K562 (cell line): ENCODE data around the gene MATN1. TPM values are rescaled to one million over a fixed set of nuclear protein-coding genes. Genes with fewer than 3 reads are reported as not detected.

Experiments
- BACH1 ChIP-seq: fragments of 200-800 bp; sonication (Bioruptor generic); IDR thresholded peaks from 2 replicates; pipeline ENCODE4 v1.6.1; 2016; ENCODE audit warnings: missing genetic modification characterization, missing compliant biosample characterization
- CBFA2T3 ChIP-seq: fragments of 450-650 bp; IDR thresholded peaks from 2 replicates; pipeline ENCODE4 v1.6.1; 2017
- CHD2 ChIP-seq: IDR thresholded peaks from 2 replicates; pipeline ENCODE4 v1.6.1; 2011; ENCODE audit warnings: low read depth, low read length
- DPF2 ChIP-seq: fragments of 450-650 bp; IDR thresholded peaks from 2 replicates; pipeline ENCODE4 v1.6.1; 2016
- GATAD2A ChIP-seq: fragments of 450-650 bp; IDR thresholded peaks from 2 replicates; pipeline ENCODE4 v1.6.1; 2017
- HDGF ChIP-seq: fragments of 450-650 bp; IDR thresholded peaks from 2 replicates; pipeline ENCODE4 v1.6.1; 2016
- HNRNPLL ChIP-seq: fragments of 200-400 bp; formaldehyde crosslinking; IDR thresholded peaks from 2 replicates; pipeline ENCODE4 v1.6.1; 2017; ENCODE audit warnings: low read length, low read depth, mild to moderate bottlenecking; ENCODE audit not compliant: poor library complexity, severe bottlenecking
- KDM5B ChIP-seq: fragments of 200-600 bp; sonication (generic); IDR thresholded peaks from 2 replicates; pipeline ENCODE4 v1.6.1; 2012; ENCODE audit warnings: low read depth, mild to moderate bottlenecking, moderate library complexity, low read length, control low read depth, inconsistent platforms; ENCODE audit not compliant: insufficient replicate concordance
- KLF16 ChIP-seq: IDR thresholded peaks from 2 replicates; pipeline ENCODE4 v1.6.1; 2016; ENCODE audit warnings: antibody characterized with exemption
- MEF2A ChIP-seq: IDR thresholded peaks from 2 replicates; pipeline ENCODE4 v1.6.1; 2011; ENCODE audit warnings: low read depth, mild to moderate bottlenecking, low read length, moderate library complexity; ENCODE audit not compliant: control insufficient read depth
- MTA1 ChIP-seq: fragments of 450-650 bp; IDR thresholded peaks from 2 replicates; pipeline ENCODE4 v1.6.1; 2017; ENCODE audit warnings: borderline replicate concordance
- NFIC ChIP-seq: fragments of 450-650 bp; IDR thresholded peaks from 2 replicates; pipeline ENCODE4 v1.6.1; 2017; ENCODE audit warnings: mild to moderate bottlenecking, inconsistent platforms
- RB1 ChIP-seq: fragments of 450-650 bp; IDR thresholded peaks from 2 replicates; pipeline ENCODE4 v1.6.1; 2017; ENCODE audit warnings: low read depth, mild to moderate bottlenecking
- RBM34 ChIP-seq: fragments of 200-400 bp; formaldehyde crosslinking; IDR thresholded peaks from 2 replicates; pipeline ENCODE4 v1.6.1; 2018; ENCODE audit warnings: low read length, borderline replicate concordance; ENCODE audit not compliant: insufficient read depth
- RFX7 ChIP-seq: fragments of 250-450 bp; sonication (Bioruptor Pico); IDR thresholded peaks from 2 replicates; pipeline ENCODE4 v1.5.1; 2021; ENCODE audit warnings: mild to moderate bottlenecking
- SLC30A9 ChIP-seq: fragments of 250-450 bp; sonication (Bioruptor Pico); IDR thresholded peaks from 2 replicates; pipeline ENCODE4 v1.8.0; 2022; ENCODE audit warnings: mild to moderate bottlenecking, moderate library complexity
- XRCC5 ChIP-seq: fragments of 200-400 bp; formaldehyde crosslinking; IDR thresholded peaks from 2 replicates; pipeline ENCODE4 v1.6.1; 2017; ENCODE audit warnings: low read depth, mild to moderate bottlenecking, low read length
- ZNF12 ChIP-seq: sonication (generic); formaldehyde crosslinking; IDR thresholded peaks from 2 replicates; pipeline ENCODE4 v1.4.0; 2020; ENCODE audit warnings: mild to moderate bottlenecking, missing genetic modification reagents
- ZNF184 ChIP-seq: sonication (generic); formaldehyde crosslinking; IDR thresholded peaks from 2 replicates; pipeline ENCODE4 v1.5.0; 2020; ENCODE audit warnings: missing genetic modification reagents
- ZSCAN29 ChIP-seq: fragments of 450-650 bp; IDR thresholded peaks from 2 replicates; pipeline ENCODE4 v1.6.1; 2017
- polyA plus RNA-seq, 8 experiments: library from polyadenylated mRNA; depleted of rRNA in 4 of 8; stranded (reverse) in 5 of 8; unstranded in 3 of 8; fragments of >200 nt; fragmentation: Nextera tagmentation in 2 of 8; fragmentation: Illumina TruSeq in 1 of 8; extraction: Ambion mirVana in 2 of 8; extraction: Trizol in 1 of 8; gene quantifications; 2 replicates each; pipeline versions ENCODE4 v1.2.1 to v1.2.3, GENCODE V29; 2011 to 2014; ENCODE audit warnings: inconsistent platforms in 1 of 8, missing spikeins in 1 of 8
- total RNA-seq, 7 experiments: library from RNA; depleted of rRNA in 6 of 7; stranded (reverse); fragments of >200 nt in 6 of 7; fragmentation: Illumina TruSeq in 2 of 7; extraction: Trizol in 2 of 7; gene quantifications; 2 replicates each; pipeline versions ENCODE4 v1.2.1 to v1.2.3, GENCODE V29; 2011 to 2021; ENCODE audit warnings: low replicate concordance in 1 of 7
- TF ChIP-seq, protein P1 (sequence below): fragments of 450-650 bp; IDR thresholded peaks from 2 replicates; pipeline ENCODE4 v1.6.1; 2016; ENCODE audit warnings: antibody characterized with exemption
- TF ChIP-seq, protein P2 (sequence below): fragments of 250-450 bp; sonication (Bioruptor Pico); IDR thresholded peaks from 2 replicates; pipeline ENCODE4 v1.6.1; 2021; ENCODE audit warnings: mild to moderate bottlenecking
- TF ChIP-seq, protein P3 (sequence below): fragments of 250-450 bp; sonication (Bioruptor Pico); IDR thresholded peaks from 2 replicates; pipeline ENCODE4 v1.4.0; 2020; ENCODE audit warnings: mild to moderate bottlenecking
- TF ChIP-seq, protein P4 (sequence below): fragments of 450-650 bp; IDR thresholded peaks from 2 replicates; pipeline ENCODE4 v1.6.1; 2016; ENCODE audit warnings: mild to moderate bottlenecking
- TF ChIP-seq, protein P5 (sequence below), 2 experiments: fragments of 450-650 bp in 1 of 2; sonication (generic) in 1 of 2; formaldehyde crosslinking; conservative IDR thresholded peaks; 2 replicates each; pipeline versions ENCODE4 v1.4.0 to v1.8.1; 2020 to 2022; ENCODE audit warnings: mild to moderate bottlenecking in 1 of 2, missing genetic modification reagents in 1 of 2

Gene MATN1
- total and polyA plus RNA-seq, 9 of the 15 experiments (the other 6 are each of a cell fraction or from before 2014, with no cell fraction given), result 0.10 to 2.3 (median 1.2) TPM

DNA sequence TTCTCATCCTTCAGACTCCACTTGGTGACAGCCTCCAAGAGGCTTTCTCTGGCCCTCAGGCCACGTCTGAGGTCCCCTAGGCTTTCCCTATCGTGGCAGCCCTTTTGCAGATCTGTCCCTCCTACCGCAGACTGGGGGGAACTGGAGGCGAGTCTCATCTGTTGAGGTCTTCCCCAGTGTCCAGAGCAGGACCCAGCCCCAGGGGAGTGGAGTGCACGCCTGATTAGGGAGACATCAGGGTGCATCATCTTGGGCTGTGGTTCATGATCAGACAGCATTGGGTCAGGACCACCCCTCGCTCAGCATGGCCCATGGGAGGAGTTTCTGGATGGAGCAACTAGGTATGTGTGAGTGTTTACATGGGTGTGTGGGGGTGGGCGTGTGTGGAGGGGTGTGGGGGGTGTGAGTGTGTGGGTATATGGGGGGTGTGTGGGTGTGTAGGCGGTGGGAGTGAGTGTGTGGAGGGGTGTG lies 8.5 kb upstream of the MATN1 start (continued):
- TF ChIP-seq MTA1, result peak; percentile 16; the same call in 1 of the 2 replicates
- TF ChIP-seq NFIC, result no peak
- no peak for TF ChIP-seq MEF2A
- TF ChIP-seq GATAD2A, result peak; percentile 87
- TF ChIP-seq, protein P1, sequence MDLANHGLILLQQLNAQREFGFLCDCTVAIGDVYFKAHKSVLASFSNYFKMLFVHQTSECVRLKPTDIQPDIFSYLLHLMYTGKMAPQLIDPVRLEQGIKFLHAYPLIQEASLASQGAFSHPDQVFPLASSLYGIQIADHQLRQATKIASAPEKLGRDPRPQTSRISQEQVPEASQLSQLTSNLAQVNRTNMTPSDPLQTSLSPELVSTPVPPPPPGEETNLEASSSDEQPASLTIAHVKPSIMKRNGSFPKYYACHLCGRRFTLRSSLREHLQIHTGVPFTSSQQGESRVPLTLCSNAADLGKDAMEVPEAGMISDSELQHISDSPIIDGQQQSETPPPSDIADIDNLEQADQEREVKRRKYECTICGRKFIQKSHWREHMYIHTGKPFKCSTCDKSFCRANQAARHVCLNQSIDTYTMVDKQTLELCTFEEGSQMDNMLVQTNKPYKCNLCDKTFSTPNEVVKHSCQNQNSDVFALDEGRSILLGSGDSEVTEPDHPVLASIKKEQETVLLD, result 0 out of 2 replicates have a peak, but pooled peaks have one; percentile 49
- peak; percentile 72 for TF ChIP-seq CBFA2T3
- TF ChIP-seq, protein P2, sequence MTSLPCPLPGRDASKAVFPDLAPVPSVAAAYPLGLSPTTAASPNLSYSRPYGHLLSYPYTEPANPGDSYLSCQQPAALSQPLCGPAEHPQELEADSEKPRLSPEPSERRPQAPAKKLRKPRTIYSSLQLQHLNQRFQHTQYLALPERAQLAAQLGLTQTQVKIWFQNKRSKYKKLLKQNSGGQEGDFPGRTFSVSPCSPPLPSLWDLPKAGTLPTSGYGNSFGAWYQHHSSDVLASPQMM (CRISPR knock-in tag), result no peak
- TF ChIP-seq BACH1 (tag), result no peak
- TF ChIP-seq ZNF184 (CRISPR knock-in tag), result no peak
- TF ChIP-seq HDGF, result peak; percentile 92
- TF ChIP-seq ZSCAN29, result no peak; the same call in 1 of the 2 replicates
- TF ChIP-seq ZNF12 (CRISPR knock-in tag), result no peak
- TF ChIP-seq RFX7 (CRISPR knock-in tag), result 0 out of 2 replicates have a peak, but pooled peaks have one; percentile 20
- TF ChIP-seq, protein P3, sequence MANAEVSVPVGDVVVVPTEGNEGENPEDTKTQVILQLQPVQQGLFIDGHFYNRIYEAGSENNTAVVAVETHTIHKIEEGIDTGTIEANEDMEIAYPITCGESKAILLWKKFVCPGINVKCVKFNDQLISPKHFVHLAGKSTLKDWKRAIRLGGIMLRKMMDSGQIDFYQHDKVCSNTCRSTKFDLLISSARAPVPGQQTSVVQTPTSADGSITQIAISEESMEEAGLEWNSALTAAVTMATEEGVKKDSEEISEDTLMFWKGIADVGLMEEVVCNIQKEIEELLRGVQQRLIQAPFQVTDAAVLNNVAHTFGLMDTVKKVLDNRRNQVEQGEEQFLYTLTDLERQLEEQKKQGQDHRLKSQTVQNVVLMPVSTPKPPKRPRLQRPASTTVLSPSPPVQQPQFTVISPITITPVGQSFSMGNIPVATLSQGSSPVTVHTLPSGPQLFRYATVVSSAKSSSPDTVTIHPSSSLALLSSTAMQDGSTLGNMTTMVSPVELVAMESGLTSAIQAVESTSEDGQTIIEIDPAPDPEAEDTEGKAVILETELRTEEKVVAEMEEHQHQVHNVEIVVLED (CRISPR knock-in tag), result 0 out of 2 replicates have a peak, but pooled peaks have one; percentile 22
- TF ChIP-seq XRCC5, result peak; percentile 21; the same call in 1 of the 2 replicates
- TF ChIP-seq DPF2, result peak; percentile 59
- TF ChIP-seq, protein P4, sequence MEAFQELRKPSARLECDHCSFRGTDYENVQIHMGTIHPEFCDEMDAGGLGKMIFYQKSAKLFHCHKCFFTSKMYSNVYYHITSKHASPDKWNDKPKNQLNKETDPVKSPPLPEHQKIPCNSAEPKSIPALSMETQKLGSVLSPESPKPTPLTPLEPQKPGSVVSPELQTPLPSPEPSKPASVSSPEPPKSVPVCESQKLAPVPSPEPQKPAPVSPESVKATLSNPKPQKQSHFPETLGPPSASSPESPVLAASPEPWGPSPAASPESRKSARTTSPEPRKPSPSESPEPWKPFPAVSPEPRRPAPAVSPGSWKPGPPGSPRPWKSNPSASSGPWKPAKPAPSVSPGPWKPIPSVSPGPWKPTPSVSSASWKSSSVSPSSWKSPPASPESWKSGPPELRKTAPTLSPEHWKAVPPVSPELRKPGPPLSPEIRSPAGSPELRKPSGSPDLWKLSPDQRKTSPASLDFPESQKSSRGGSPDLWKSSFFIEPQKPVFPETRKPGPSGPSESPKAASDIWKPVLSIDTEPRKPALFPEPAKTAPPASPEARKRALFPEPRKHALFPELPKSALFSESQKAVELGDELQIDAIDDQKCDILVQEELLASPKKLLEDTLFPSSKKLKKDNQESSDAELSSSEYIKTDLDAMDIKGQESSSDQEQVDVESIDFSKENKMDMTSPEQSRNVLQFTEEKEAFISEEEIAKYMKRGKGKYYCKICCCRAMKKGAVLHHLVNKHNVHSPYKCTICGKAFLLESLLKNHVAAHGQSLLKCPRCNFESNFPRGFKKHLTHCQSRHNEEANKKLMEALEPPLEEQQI, result no peak
- TF ChIP-seq CHD2, result no peak
- TF ChIP-seq KLF16, result peak; percentile 38; the same call in 1 of the 2 replicates
- TF ChIP-seq, protein P5, sequence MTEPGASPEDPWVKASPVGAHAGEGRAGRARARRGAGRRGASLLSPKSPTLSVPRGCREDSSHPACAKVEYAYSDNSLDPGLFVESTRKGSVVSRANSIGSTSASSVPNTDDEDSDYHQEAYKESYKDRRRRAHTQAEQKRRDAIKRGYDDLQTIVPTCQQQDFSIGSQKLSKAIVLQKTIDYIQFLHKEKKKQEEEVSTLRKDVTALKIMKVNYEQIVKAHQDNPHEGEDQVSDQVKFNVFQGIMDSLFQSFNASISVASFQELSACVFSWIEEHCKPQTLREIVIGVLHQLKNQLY (CRISPR knock-in tag; conservative IDR thresholded peaks at IDR 0.05), result no peak
- TF ChIP-seq RB1, result peak; percentile 39; the same call in 1 of the 2 replicates
- TF ChIP-seq SLC30A9 (CRISPR knock-in tag), result no peak
- TF ChIP-seq KDM5B, result no peak
- no peak for TF ChIP-seq HNRNPLL
- TF ChIP-seq RBM34, result no peak
